Mammary epithelial cell (primary cell): ENCODE measurements around the gene IPO8.

Experiments used
- EZH2 ChIP-seq: IDR thresholded peaks from 2 replicates; pipeline ENCODE4 v1.6.1; 2012; ENCODE audit warnings: low read length, inconsistent platforms, borderline replicate concordance
- TF ChIP-seq, protein P1 (sequence below), 2 donors: IDR thresholded peaks in 1 of 2; conservative IDR thresholded peaks in 1 of 2; 2 replicates each; pipeline ENCODE4 v1.5.1; 2011 to 2012; ENCODE audit warnings: inconsistent platforms in 2 of 2, low read length in 2 of 2, mild to moderate bottlenecking in 2 of 2, control low read depth in 1 of 2, low read depth in 1 of 2; ENCODE audit not compliant: insufficient read depth in 1 of 2; ENCODE audit errors: extremely low read depth in 1 of 2

DNA sequence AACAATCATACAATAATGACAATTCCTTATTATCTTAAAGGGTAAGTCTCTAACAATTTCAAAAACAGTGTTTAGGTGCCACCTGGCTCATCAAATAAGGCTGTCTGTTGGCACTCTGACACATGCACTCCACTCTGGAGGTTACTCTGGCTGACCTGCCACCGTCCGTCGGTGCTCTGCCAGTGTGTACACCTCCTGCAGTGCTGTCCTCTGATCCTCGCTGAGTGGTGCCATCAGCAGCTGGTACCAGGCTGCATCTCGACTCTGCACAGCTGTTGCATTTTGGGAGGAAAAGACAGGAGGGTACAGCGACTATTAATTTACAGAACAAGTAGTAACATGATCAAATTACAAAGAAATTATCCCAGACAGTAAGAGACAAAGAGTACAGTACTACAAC lies 63.9 kb downstream of the IPO8 start:
- TF ChIP-seq, protein P1, sequence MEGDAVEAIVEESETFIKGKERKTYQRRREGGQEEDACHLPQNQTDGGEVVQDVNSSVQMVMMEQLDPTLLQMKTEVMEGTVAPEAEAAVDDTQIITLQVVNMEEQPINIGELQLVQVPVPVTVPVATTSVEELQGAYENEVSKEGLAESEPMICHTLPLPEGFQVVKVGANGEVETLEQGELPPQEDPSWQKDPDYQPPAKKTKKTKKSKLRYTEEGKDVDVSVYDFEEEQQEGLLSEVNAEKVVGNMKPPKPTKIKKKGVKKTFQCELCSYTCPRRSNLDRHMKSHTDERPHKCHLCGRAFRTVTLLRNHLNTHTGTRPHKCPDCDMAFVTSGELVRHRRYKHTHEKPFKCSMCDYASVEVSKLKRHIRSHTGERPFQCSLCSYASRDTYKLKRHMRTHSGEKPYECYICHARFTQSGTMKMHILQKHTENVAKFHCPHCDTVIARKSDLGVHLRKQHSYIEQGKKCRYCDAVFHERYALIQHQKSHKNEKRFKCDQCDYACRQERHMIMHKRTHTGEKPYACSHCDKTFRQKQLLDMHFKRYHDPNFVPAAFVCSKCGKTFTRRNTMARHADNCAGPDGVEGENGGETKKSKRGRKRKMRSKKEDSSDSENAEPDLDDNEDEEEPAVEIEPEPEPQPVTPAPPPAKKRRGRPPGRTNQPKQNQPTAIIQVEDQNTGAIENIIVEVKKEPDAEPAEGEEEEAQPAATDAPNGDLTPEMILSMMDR (conservative IDR thresholded peaks at IDR 0.05 in 1 of 2, IDR thresholded peaks at IDR 0.05 in 1 of 2; ENCODE audit: extremely low read depth in 1 of 2, insufficient read depth in 1 of 2, low read depth in 1 of 2, low read length in 2 of 2): no peak
- no peak for TF ChIP-seq EZH2
